ENCODE data around the gene TBX20.
"Not testable (repeated sequence)": the region's sequence is repeated elsewhere in the genome, so short reads cannot be mapped to it uniquely, and the experiment has no call there.

TBX20 gene

GRCh38 chr7:35161059-35161740 is 92.7 kb downstream of the TBX20 start:
- DNase-seq (ENCODE audit: low read depth in 2 of 2) = not testable (repeated sequence)

Data from activated CD4-positive, alpha-beta T cell treated with anti-CD3 and anti-CD28 coated beads for 24 hours (primary cell).